ENCODE measurements around the gene EPM2AIP1. TPM values are rescaled to one million over a fixed set of nuclear protein-coding genes. Genes with fewer than 3 reads are reported as not detected.
A peak's percentile ranks its signal among the peaks of the same experiment; 100 is the strongest.

EPM2AIP1 gene
- total and polyA plus RNA-seq, 4 donors: 2.9 to 11.8 (median 7.7) TPM

GRCh38 chr3:36943601-36944000, 49.3 kb downstream of the EPM2AIP1 start:
- H3K36me3 ChIP-seq (ENCODE audit: control insufficient read depth in 4 of 4, insufficient read depth in 3 of 4, low read depth in 1 of 4, low read length in 3 of 4): no peaks in the 10 kb centered on the region
- TF ChIP-seq ATF3 (IDR thresholded peaks at IDR 0.05): no peak
- TF ChIP-seq ZBTB33 (IDR thresholded peaks at IDR 0.05): no peak
- no peak for TF ChIP-seq HNF4A (conservative IDR thresholded peaks at IDR 0.05)
- TF ChIP-seq FOXA2 (IDR thresholded peaks at IDR 0.05): no peak
- no peak for TF ChIP-seq SP1 (IDR thresholded peaks at IDR 0.05)
- no peak for TF ChIP-seq RAD21 (IDR thresholded peaks at IDR 0.05)
- no peak for TF ChIP-seq EGR1 (IDR thresholded peaks at IDR 0.05; ENCODE audit: low read depth in 2 of 2)
- no peak for TF ChIP-seq REST (IDR thresholded peaks at IDR 0.05)
- no peak for TF ChIP-seq FOXA1 (IDR thresholded peaks at IDR 0.05)
- TF ChIP-seq MAX (IDR thresholded peaks at IDR 0.05): no peak
- H3K4me3 ChIP-seq (ENCODE audit: low read depth in 1 of 3, low read length in 3 of 3): peak overlapping the region; percentile 75 to 92 (median 83)
- H3K27ac ChIP-seq (ENCODE audit: low read depth in 1 of 2, low read length in 2 of 2): peak overlapping the region; percentile 82 to 89
- peaks cover 0 to 2% (median 0%) of the 10 kb centered on the region in 4 donors for H3K9me3 ChIP-seq (ENCODE audit: control insufficient read depth in 4 of 4, low read length in 3 of 4)
- H3K4me1 ChIP-seq (ENCODE audit: control insufficient read depth in 4 of 4, insufficient read depth in 4 of 4, low read length in 3 of 4): peaks cover 8 to 13% (median 9%) of the 10 kb centered on the region in 4 donors
- no peak for DNase-seq (ENCODE audit: low spot score)
- H3K9ac ChIP-seq (ENCODE audit: low read depth in 1 of 2, low read length in 2 of 2): peak overlapping the region; percentile 71 to 83
- H3K27me3 ChIP-seq (ENCODE audit: control insufficient read depth in 4 of 4, insufficient read depth in 4 of 4, low read length in 3 of 4): no peaks in the 10 kb centered on the region
- WGBS: 25% methylated on average over 10 of the region's 10 CpGs

GRCh38 chr3:36942638-36943248, 50.2 kb downstream of the EPM2AIP1 start:
- peaks cover 9 to 13% (median 11%) of the 10 kb centered on the region in 4 donors for H3K4me1 ChIP-seq (ENCODE audit: control insufficient read depth in 4 of 4, insufficient read depth in 4 of 4, low read length in 3 of 4)
- no peak overlapping the region for H3K4me3 ChIP-seq (ENCODE audit: low read depth in 1 of 3, low read length in 3 of 3)
- H3K27ac ChIP-seq (ENCODE audit: low read depth in 1 of 2, low read length in 2 of 2): no peak overlapping the region
- WGBS: 93% methylated on average over 21 of the region's 21 CpGs
- DNase-seq (ENCODE audit: low spot score): no peak
- H3K27me3 ChIP-seq (ENCODE audit: control insufficient read depth in 4 of 4, insufficient read depth in 4 of 4, low read length in 3 of 4): no peaks in the 10 kb centered on the region
- H3K9ac ChIP-seq (ENCODE audit: low read depth in 1 of 2, low read length in 2 of 2): no peak overlapping the region
- no peaks in the 10 kb centered on the region for H3K36me3 ChIP-seq (ENCODE audit: control insufficient read depth in 4 of 4, insufficient read depth in 3 of 4, low read depth in 1 of 4, low read length in 3 of 4)
- peaks cover 0 to 2% (median 0%) of the 10 kb centered on the region in 4 donors for H3K9me3 ChIP-seq (ENCODE audit: control insufficient read depth in 4 of 4, low read length in 3 of 4)
- TF ChIP-seq NR2F2 (IDR thresholded peaks at IDR 0.05) (no peak), HNF4A (conservative IDR thresholded peaks at IDR 0.05) (no peak), CTCF (IDR thresholded peaks at IDR 0.05; ENCODE audit: low read depth, low read length, missing input control) (no peak), SP1 (IDR thresholded peaks at IDR 0.05) (no peak), MAX (IDR thresholded peaks at IDR 0.05) (no peak), EGR1 (IDR thresholded peaks at IDR 0.05; ENCODE audit: low read depth in 2 of 2) (no peak), REST (IDR thresholded peaks at IDR 0.05) (no peak), JUND (IDR thresholded peaks at IDR 0.05) (no peak), HNF4G (IDR thresholded peaks at IDR 0.05) (no peak), TAF1 (conservative IDR thresholded peaks at IDR 0.05) (no peak), YY1 (IDR thresholded peaks at IDR 0.05) (no peak), RAD21 (IDR thresholded peaks at IDR 0.05) (no peak), GABPA (IDR thresholded peaks at IDR 0.05 in 1 of 2, conservative IDR thresholded peaks at IDR 0.05 in 1 of 2) (no peak), FOXA2 (IDR thresholded peaks at IDR 0.05) (no peak), ZBTB33 (IDR thresholded peaks at IDR 0.05) (no peak)
